ENCODE results near the gene FNDC3A. TPM values are rescaled to one million over a fixed set of nuclear protein-coding genes. Genes with fewer than 3 reads are reported as not detected.
A peak's percentile ranks its signal among the peaks of the same experiment; 100 is the strongest.

The FNDC3A gene
- total RNA-seq, 1 donor from 2014 or later, result 61.4 TPM

GRCh38 chr13:49214917-49215376 lies 239.2 kb downstream of the FNDC3A start:
- H3K4me3 ChIP-seq, result no peak overlapping the region
- H3K36me3 ChIP-seq, result peaks cover 8% of the 10 kb centered on the region
- peaks cover 22% of the 10 kb centered on the region for H3K27me3 ChIP-seq (ENCODE audit: low read depth)
- peaks cover 14% of the 10 kb centered on the region for H3K4me1 ChIP-seq
- no peak overlapping the region for H3K27ac ChIP-seq
- DNase-seq, result peak; percentile 71
- peak; percentile 59 to 72 for ATAC-seq
- no peaks in the 10 kb centered on the region for H3K9me3 ChIP-seq
- TF ChIP-seq CTCF (IDR thresholded peaks at IDR 0.05), result peak; percentile 24
- intact Hi-C loops (cut with DNase I), result no loop called here

- no peak overlapping the region for H3K27ac ChIP-seq
- TF ChIP-seq CTCF (IDR thresholded peaks at IDR 0.05), result no peak
- peaks cover 24% of the 10 kb centered on the region for H3K4me1 ChIP-seq
- H3K9me3 ChIP-seq, result no peaks in the 10 kb centered on the region
- H3K27me3 ChIP-seq (ENCODE audit: low read depth), result peaks cover 34% of the 10 kb centered on the region
- no peaks in the 10 kb centered on the region for H3K36me3 ChIP-seq
- DNase-seq, result no peak
- intact Hi-C loops (cut with DNase I), result no loop called here
- no peak for ATAC-seq
- H3K4me3 ChIP-seq, result no peak overlapping the region
These were observed 240.6 kb downstream of the FNDC3A start for GRCh38 chr13:49216334-49216733.

GRCh38 chr13:49217962-49218492 lies 242.3 kb downstream of the FNDC3A start:
- ATAC-seq, result no peak
- intact Hi-C loops (cut with DNase I), result no loop called here

GRCh38 chr13:49218493-49219051 lies 242.9 kb downstream of the FNDC3A start:
- H3K27me3 ChIP-seq (ENCODE audit: low read depth), result peaks cover 44% of the 10 kb centered on the region
- no peaks in the 10 kb centered on the region for H3K36me3 ChIP-seq
- no peak for TF ChIP-seq CTCF (IDR thresholded peaks at IDR 0.05)
- H3K9me3 ChIP-seq, result no peaks in the 10 kb centered on the region
- ATAC-seq, result no peak
- no peak for DNase-seq
- peaks cover 24% of the 10 kb centered on the region for H3K4me1 ChIP-seq
- H3K4me3 ChIP-seq, result no peak overlapping the region
- H3K27ac ChIP-seq, result no peak overlapping the region
- intact Hi-C loops (cut with DNase I), result no loop called here

More at GRCh38 chr13:49217962-49218492, 242.3 kb downstream of the FNDC3A start:
- no peak overlapping the region for H3K27ac ChIP-seq
- H3K27me3 ChIP-seq (ENCODE audit: low read depth), result peaks cover 44% of the 10 kb centered on the region
- H3K4me3 ChIP-seq, result no peak overlapping the region
- DNase-seq, result no peak
- H3K36me3 ChIP-seq, result no peaks in the 10 kb centered on the region
- H3K9me3 ChIP-seq, result no peaks in the 10 kb centered on the region
- peaks cover 24% of the 10 kb centered on the region for H3K4me1 ChIP-seq
- no peak for TF ChIP-seq CTCF (IDR thresholded peaks at IDR 0.05)

GRCh38 chr13:49219647-49220035 lies 243.9 kb downstream of the FNDC3A start:
- ATAC-seq (no peak), DNase-seq (no peak)
- H3K4me1 ChIP-seq, result peaks cover 23% of the 10 kb centered on the region
- peak overlapping the region; percentile 52 for H3K4me3 ChIP-seq
- intact Hi-C loops (cut with DNase I), result no loop called here
- H3K36me3 ChIP-seq, result no peaks in the 10 kb centered on the region
- no peak for TF ChIP-seq CTCF (IDR thresholded peaks at IDR 0.05)
- no peak overlapping the region for H3K27ac ChIP-seq
- H3K27me3 ChIP-seq (ENCODE audit: low read depth), result peaks cover 44% of the 10 kb centered on the region
- H3K9me3 ChIP-seq, result no peaks in the 10 kb centered on the region
